K562 (cell line): ENCODE results near the gene C1orf56. TPM values are rescaled to one million over a fixed set of nuclear protein-coding genes. Genes with fewer than 3 reads are reported as not detected.

Experiments used
- BRF2 ChIP-seq: IDR thresholded peaks from 3 replicates; pipeline ENCODE4 v1.6.1; 2011; ENCODE audit warnings: borderline replicate concordance, mild to moderate bottlenecking; ENCODE audit not compliant: insufficient read length, insufficient read depth
- E2F1 ChIP-seq: sonication (generic); formaldehyde crosslinking; IDR thresholded peaks from 2 replicates; pipeline ENCODE4 v1.8.1; 2023; ENCODE audit warnings: mild to moderate bottlenecking, missing genetic modification reagents, moderate library complexity
- FOXK1 ChIP-seq: sonication (generic); formaldehyde crosslinking; IDR thresholded peaks from 2 replicates; pipeline ENCODE4 v1.8.0; 2022; ENCODE audit warnings: missing genetic modification reagents, mild to moderate bottlenecking, borderline replicate concordance
- GABPA ChIP-seq: fragments of 200-800 bp; sonication (Bioruptor generic); conservative IDR thresholded peaks from 2 replicates; pipeline ENCODE4 v1.6.1; 2016; ENCODE audit warnings: low read depth, missing genetic modification characterization, missing compliant biosample characterization
- HIVEP1 ChIP-seq: fragments of 250-450 bp; sonication (Bioruptor Pico); IDR thresholded peaks from 2 replicates; pipeline ENCODE4 v1.4.0; 2020; ENCODE audit warnings: mild to moderate bottlenecking
- HMG20A ChIP-seq: fragments of 450-650 bp; formaldehyde crosslinking; conservative IDR thresholded peaks from 2 replicates; pipeline ENCODE4 v1.4.0; 2020; ENCODE audit warnings: mild to moderate bottlenecking, mixed read lengths
- HNRNPL ChIP-seq: fragments of 200-400 bp; formaldehyde crosslinking; IDR thresholded peaks from 2 replicates; pipeline ENCODE4 v1.6.1; 2017; ENCODE audit warnings: low read depth, mild to moderate bottlenecking, low read length
- JUN ChIP-seq, 2 experiments: sonication (generic) in 1 of 2; formaldehyde crosslinking in 1 of 2; IDR thresholded peaks; 2 replicates each; pipeline versions ENCODE4 v1.6.1 to v1.8.0; 2012 to 2022; ENCODE audit warnings: borderline replicate concordance in 2 of 2, mild to moderate bottlenecking in 2 of 2, improper control_type of control experiment in 1 of 2, low read depth in 1 of 2, low read length in 1 of 2, missing genetic modification reagents in 1 of 2
- MAFF ChIP-seq: IDR thresholded peaks from 2 replicates; pipeline ENCODE4 v1.6.1; 2012; ENCODE audit warnings: low read length, improper control_type of control experiment
- MAZ ChIP-seq, 2 experiments: fragments of 450-650 bp in 1 of 2; sonication (generic) in 1 of 2; formaldehyde crosslinking; IDR thresholded peaks in 1 of 2; conservative IDR thresholded peaks in 1 of 2; 2 replicates each; pipeline versions ENCODE4 v1.4.0 to v1.5.0; 2020; ENCODE audit warnings: mild to moderate bottlenecking in 1 of 2, missing genetic modification reagents in 1 of 2
- MTA1 ChIP-seq: fragments of 450-650 bp; IDR thresholded peaks from 2 replicates; pipeline ENCODE4 v1.6.1; 2017; ENCODE audit warnings: borderline replicate concordance
- MTA3 ChIP-seq: fragments of 450-650 bp; formaldehyde crosslinking; IDR thresholded peaks from 2 replicates; pipeline ENCODE4 v1.6.1; 2017; ENCODE audit warnings: mild to moderate bottlenecking, borderline replicate concordance
- NR2C2 ChIP-seq, 2 experiments: fragments of 200-800 bp in 1 of 2; sonication (Bioruptor generic) in 1 of 2; sonication (generic) in 1 of 2; formaldehyde crosslinking in 1 of 2; IDR thresholded peaks; 2 replicates each; pipeline versions ENCODE4 v1.6.1 to v1.8.0; 2016 to 2022; ENCODE audit warnings: mild to moderate bottlenecking in 1 of 2, missing compliant biosample characterization in 1 of 2, missing genetic modification characterization in 1 of 2, missing genetic modification reagents in 1 of 2
- NR2F6 ChIP-seq: fragments of 450-650 bp; formaldehyde crosslinking; IDR thresholded peaks from 2 replicates; pipeline ENCODE4 v1.4.0; 2020; ENCODE audit warnings: mild to moderate bottlenecking
- SMAD4 ChIP-seq: fragments of 250-450 bp; sonication (Bioruptor Pico); conservative IDR thresholded peaks from 2 replicates; pipeline ENCODE4 v1.8.0; 2021; ENCODE audit warnings: inconsistent platforms, mild to moderate bottlenecking, moderate library complexity
- SMARCA4 ChIP-seq: fragments of 450-650 bp; IDR thresholded peaks from 2 replicates; pipeline ENCODE4 v1.6.1; 2016
- SRF ChIP-seq, 2 experiments: fragments of 250-450, 450-650 bp in 1 of 2; sonication (Bioruptor Pico) in 1 of 2; sonication (generic) in 1 of 2; formaldehyde crosslinking; IDR thresholded peaks; 2 replicates each; pipeline versions ENCODE4 v1.5.0 to v1.5.1; 2020 to 2022; ENCODE audit warnings: mild to moderate bottlenecking in 1 of 2, missing genetic modification reagents in 1 of 2
- STAG1 ChIP-seq: sonication (generic); formaldehyde crosslinking; IDR thresholded peaks from 2 replicates; pipeline ENCODE4 v1.5.0; 2020; ENCODE audit warnings: missing genetic modification reagents, borderline replicate concordance
- TBP ChIP-seq: optimal IDR thresholded peaks from 2 replicates; pipeline ENCODE3; 2011; ENCODE audit warnings: low read depth, low read length, improper control_type of control experiment
- TCFL5 ChIP-seq: fragments of 250-450 bp; sonication (Bioruptor Pico); conservative IDR thresholded peaks from 2 replicates; pipeline ENCODE4 v1.6.1; 2021; ENCODE audit warnings: mild to moderate bottlenecking, moderate library complexity, matching md5 sums
- ZBTB17 ChIP-seq: fragments of 450-650 bp; formaldehyde crosslinking; IDR thresholded peaks from 2 replicates; pipeline ENCODE4 v1.4.0; 2020; ENCODE audit warnings: mild to moderate bottlenecking
- ZNF133 ChIP-seq: fragments of 250-450 bp; sonication (Bioruptor Pico); IDR thresholded peaks from 2 replicates; pipeline ENCODE4 v1.4.0; 2020; ENCODE audit warnings: mild to moderate bottlenecking
- ZNF316 ChIP-seq: fragments of 450-650 bp; IDR thresholded peaks from 2 replicates; pipeline ENCODE4 v1.6.1; 2016
- ZNF384 ChIP-seq: IDR thresholded peaks from 2 replicates; pipeline ENCODE4 v1.6.1; 2012; ENCODE audit warnings: low read depth, low read length, improper control_type of control experiment
- polyA plus RNA-seq, 8 experiments: library from polyadenylated mRNA; depleted of rRNA in 4 of 8; stranded (reverse) in 5 of 8; unstranded in 3 of 8; fragments of >200 nt; fragmentation: Nextera tagmentation in 2 of 8; fragmentation: Illumina TruSeq in 1 of 8; extraction: Ambion mirVana in 2 of 8; extraction: Trizol in 1 of 8; gene quantifications; 2 replicates each; pipeline versions ENCODE4 v1.2.1 to v1.2.3, GENCODE V29; 2011 to 2014; ENCODE audit warnings: inconsistent platforms in 1 of 8, missing spikeins in 1 of 8
- total RNA-seq, 7 experiments: library from RNA; depleted of rRNA in 6 of 7; stranded (reverse); fragments of >200 nt in 6 of 7; fragmentation: Illumina TruSeq in 2 of 7; extraction: Trizol in 2 of 7; gene quantifications; 2 replicates each; pipeline versions ENCODE4 v1.2.1 to v1.2.3, GENCODE V29; 2011 to 2021; ENCODE audit warnings: low replicate concordance in 1 of 7
- TF ChIP-seq, protein P1 (sequence below): fragments of 200-800 bp; sonication (Bioruptor generic); IDR thresholded peaks from 2 replicates; pipeline ENCODE4 v1.6.1; 2017; ENCODE audit warnings: missing genetic modification characterization, missing compliant biosample characterization

The C1orf56 gene
- total and polyA plus RNA-seq, 9 of the 15 experiments (the other 6 are each of a cell fraction or from before 2014, with no cell fraction given), result 0.18 to 15.7 (median 1.1) TPM

DNA sequence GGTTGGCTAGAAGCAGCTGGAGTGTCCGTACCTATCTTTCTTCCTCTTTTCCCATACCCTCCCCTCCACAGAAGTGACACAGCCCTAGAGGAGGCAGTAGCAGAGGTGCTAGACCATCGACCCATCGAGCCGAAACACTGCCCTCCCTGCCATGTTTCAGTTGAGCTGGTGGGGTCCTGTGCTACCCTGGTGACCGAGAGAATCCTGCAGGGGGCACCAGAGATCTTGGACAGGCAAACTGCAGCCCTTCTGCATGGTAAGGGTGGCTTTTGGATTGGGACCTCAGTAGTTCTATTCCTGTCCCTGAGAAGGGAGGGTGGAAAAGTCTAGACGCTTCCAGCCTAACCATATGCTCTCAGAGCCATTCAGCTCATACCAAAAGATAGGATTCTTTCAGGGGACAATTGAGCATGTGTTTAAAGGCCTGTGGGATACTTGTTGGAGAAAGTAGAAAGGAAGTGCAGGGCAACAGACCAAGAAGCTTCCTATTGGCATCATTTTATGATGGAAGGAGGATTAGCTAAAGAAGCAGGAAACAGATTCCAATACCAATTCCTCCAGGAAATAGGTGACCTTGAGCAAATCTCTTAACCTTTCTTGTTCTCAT is 22.9 kb upstream of the C1orf56 start (continued):
- TF ChIP-seq, protein P1, sequence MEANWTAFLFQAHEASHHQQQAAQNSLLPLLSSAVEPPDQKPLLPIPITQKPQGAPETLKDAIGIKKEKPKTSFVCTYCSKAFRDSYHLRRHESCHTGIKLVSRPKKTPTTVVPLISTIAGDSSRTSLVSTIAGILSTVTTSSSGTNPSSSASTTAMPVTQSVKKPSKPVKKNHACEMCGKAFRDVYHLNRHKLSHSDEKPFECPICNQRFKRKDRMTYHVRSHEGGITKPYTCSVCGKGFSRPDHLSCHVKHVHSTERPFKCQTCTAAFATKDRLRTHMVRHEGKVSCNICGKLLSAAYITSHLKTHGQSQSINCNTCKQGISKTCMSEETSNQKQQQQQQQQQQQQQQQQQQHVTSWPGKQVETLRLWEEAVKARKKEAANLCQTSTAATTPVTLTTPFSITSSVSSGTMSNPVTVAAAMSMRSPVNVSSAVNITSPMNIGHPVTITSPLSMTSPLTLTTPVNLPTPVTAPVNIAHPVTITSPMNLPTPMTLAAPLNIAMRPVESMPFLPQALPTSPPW (CRISPR knock-in tag), result peak; percentile 25; the same call in 1 of the 2 replicates
- TF ChIP-seq TCFL5 (CRISPR knock-in tag), result no peak
- TF ChIP-seq MAFF, result no peak
- 0 out of 2 replicates have a peak, but pooled peaks have one; percentile 18 for TF ChIP-seq SMAD4 (CRISPR knock-in tag)
- TF ChIP-seq MTA1, result no peak
- peak; percentile 15 for TF ChIP-seq TBP
- no peak for TF ChIP-seq ZNF316
- TF ChIP-seq GABPA (tag), result no peak
- TF ChIP-seq MAZ (CRISPR knock-in tag; conservative IDR thresholded peaks at IDR 0.05 in 1 of 2, IDR thresholded peaks at IDR 0.05 in 1 of 2), result peak in 1 of 2 experiments; percentile 63; a peak in 2 of 4 replicates
- TF ChIP-seq NR2C2 (CRISPR knock-in tag; IDR thresholded peaks at IDR 0.05), result no peak
- TF ChIP-seq NR2C2 (tag; IDR thresholded peaks at IDR 0.05), result no peak
- no peak for TF ChIP-seq BRF2
- no peak for TF ChIP-seq ZNF133
- TF ChIP-seq E2F1 (CRISPR knock-in tag), result no peak
- no peak for TF ChIP-seq NR2F6 (CRISPR knock-in tag)
- TF ChIP-seq HNRNPL, result no peak
- 0 out of 2 replicates have a peak, but pooled peaks have one; percentile 15 for TF ChIP-seq SMARCA4
- TF ChIP-seq MTA3, result 0 out of 2 replicates have a peak, but pooled peaks have one; percentile 19
- TF ChIP-seq FOXK1, result no peak
- peak in 1 of 2 experiments; percentile 86; a peak in 1 of 4 replicates for TF ChIP-seq SRF (CRISPR knock-in tag; IDR thresholded peaks at IDR 0.05)
- TF ChIP-seq STAG1 (CRISPR knock-in tag), result peak; percentile 52; the same call in 1 of the 2 replicates
- no peak for TF ChIP-seq HMG20A
- TF ChIP-seq ZNF384, result peak; percentile 62
- no peak for TF ChIP-seq ZBTB17 (CRISPR knock-in tag)
- no peak for TF ChIP-seq JUN (IDR thresholded peaks at IDR 0.05; ENCODE audit: borderline replicate concordance, low read depth, low read length)
- TF ChIP-seq JUN (CRISPR knock-in tag; IDR thresholded peaks at IDR 0.05; ENCODE audit: borderline replicate concordance), result no peak
- no peak for TF ChIP-seq HIVEP1
